PC-3 (cell line): ENCODE results near the gene HSFX4. TPM values are rescaled to one million over a fixed set of nuclear protein-coding genes. Genes with fewer than 3 reads are reported as not detected.
"Not testable (repeated sequence)": the region's sequence is repeated elsewhere in the genome, so short reads cannot be mapped to it uniquely, and the experiment has no call there.

Source experiments
- ATAC-seq: fragments of 200-7000 bp; cut with Tn5 transposase; 2 replicates; pipeline ENCODE4 v1.9.1; 2020; ENCODE audit warnings: mild to moderate bottlenecking, moderate library complexity
- Bru-seq: library from RNA; stranded (reverse); fragments of 400-500 nt; gene quantifications from one replicate; lab custom pipeline; 2021; lab: Mats Ljungman, UMichigan
- BruChase-seq, 2 experiments: library from RNA; stranded (reverse); fragments of 400-500 nt; gene quantifications; one replicate each; lab custom pipeline; 2021; lab: Mats Ljungman, UMichigan
- BruUV-seq: library from RNA; stranded (reverse); fragments of 400-500 nt; replicated peaks from 2 replicates; lab custom pipeline; 2021; lab: Mats Ljungman, UMichigan
- CTCF ChIA-PET: fragments of 300-600 bp; sonication (Branson Sonifier 250); formaldehyde crosslinking; loops from one replicate; lab custom pipeline; 2022; ENCODE audit warnings: antibody characterized with exemption; lab: Charles Lee
- POLR2A ChIA-PET: fragments of 300-600 bp; sonication (Branson Sonifier 250); formaldehyde crosslinking; loops from one replicate; lab custom pipeline; 2022; ENCODE audit warnings: antibody characterized with exemption; ENCODE audit not compliant: unreplicated experiment; lab: Charles Lee
- DNase-seq: peaks from one replicate; pipeline ENCODE4 v3.0.0-alpha.2; 2015
- H2AFZ ChIP-seq: fragments of 300-600 bp; sonication (generic); 2 replicates; pipeline ENCODE4 v1.6.0; 2016; ENCODE audit warnings: antibody characterized with exemption, low read length
- H3F3A ChIP-seq: fragments of 300-600 bp; sonication (generic); one replicate; pipeline ENCODE4 v1.6.0; 2017; ENCODE audit warnings: antibody characterized with exemption, low read length, control low read depth, mild to moderate bottlenecking; ENCODE audit not compliant: unreplicated experiment
- H3K27ac ChIP-seq: fragments of 300-600 bp; sonication (generic); 2 replicates; pipeline ENCODE4 v1.5.1; 2016; ENCODE audit warnings: mild to moderate bottlenecking, low read length
- H3K27me3 ChIP-seq: fragments of 300-600 bp; sonication (generic); 2 replicates; pipeline ENCODE4 v1.6.1; 2016; ENCODE audit warnings: low read length, mixed read lengths
- H3K36me3 ChIP-seq: fragments of 300-600 bp; sonication (generic); 2 replicates; pipeline ENCODE4 v1.6.1; 2016; ENCODE audit warnings: low read depth, mixed run types, low read length, mixed read lengths
- H3K4me1 ChIP-seq: fragments of 300-600 bp; sonication (generic); 2 replicates; pipeline ENCODE4 v1.5.1; 2016; ENCODE audit warnings: low read length; ENCODE audit not compliant: insufficient read depth
- H3K4me2 ChIP-seq: fragments of 300-600 bp; sonication (generic); 2 replicates; pipeline ENCODE4 v1.6.0; 2016; ENCODE audit warnings: low read length
- H3K4me3 ChIP-seq: fragments of 300-600 bp; sonication (generic); 2 replicates; pipeline ENCODE4 v1.5.1; 2016; ENCODE audit warnings: mild to moderate bottlenecking, low read length, mixed read lengths
- H3K79me2 ChIP-seq: fragments of 300-600 bp; sonication (generic); 2 replicates; pipeline ENCODE4 v1.6.1; 2017; ENCODE audit warnings: low read length, mixed read lengths
- H3K9ac ChIP-seq: fragments of 300-600 bp; sonication (generic); 2 replicates; pipeline ENCODE4 v1.6.0; 2016; ENCODE audit warnings: mild to moderate bottlenecking, low read length
- H3K9me2 ChIP-seq: fragments of 300-600 bp; sonication (generic); replicated peaks from 2 replicates; pipeline ENCODE4 v1.6.1; 2016; ENCODE audit warnings: mixed run types, low read length, mixed read lengths
- H3K9me3 ChIP-seq: fragments of 300-600 bp; sonication (generic); 2 replicates; pipeline ENCODE4 v1.6.1; 2016; ENCODE audit warnings: low read length, mixed read lengths
- H4K20me1 ChIP-seq: fragments of 300-600 bp; sonication (generic); 2 replicates; pipeline ENCODE4 v1.6.1; 2016; ENCODE audit warnings: low read length, mixed read lengths
- EZH2 ChIP-seq: fragments of 300-600 bp; sonication (generic); IDR thresholded peaks from one replicate; pipeline ENCODE4 v1.6.1; 2017; ENCODE audit warnings: antibody characterized with exemption, mild to moderate bottlenecking, low read length; ENCODE audit not compliant: unreplicated experiment
- EZH2phosphoT487 ChIP-seq: fragments of 300-600 bp; sonication (generic); IDR thresholded peaks from 2 replicates; pipeline ENCODE4 v1.6.1; 2018; ENCODE audit warnings: mild to moderate bottlenecking, antibody characterized with exemption, low read length, borderline replicate concordance
- intact Hi-C: fragments of 100-400 bp; cut with micrococcal nuclease; formaldehyde crosslinking; loops from 2 replicates; pipeline ENCODE4 v1.9.0; 2023
- long read RNA-seq: library from polyadenylated mRNA; unstranded; transcript quantifications from one replicate; pipeline ENCODE4 v2.0.0, GENCODE V29; 2021; ENCODE audit not compliant: unreplicated experiment
- total RNA-seq: library from RNA; depleted of rRNA; stranded (reverse); fragments of >200 nt; gene quantifications from 2 replicates; pipeline ENCODE4 v1.2.3, GENCODE V29; 2014; rRNA removed
- TF ChIP-seq, protein P1 (sequence below): fragments of 300-600 bp; sonication (generic); conservative IDR thresholded peaks from 2 replicates; pipeline ENCODE4 v1.5.1; 2017; ENCODE audit warnings: antibody characterized with exemption, low read depth, mild to moderate bottlenecking, low read length

HSFX4 gene
- total RNA-seq, result not detected in 2 replicates
- Bru-seq, nascent RNA, result not detected
- BruChase-seq, experiment 1, labeled RNA remaining after a 6-hour chase, result not detected
- not detected for BruChase-seq, experiment 2, labeled RNA remaining after a 2-hour chase
- long read RNA-seq, partial matches to known transcripts, result 0 of 1 reads
- long read RNA-seq, other reads (novel, unspliced or antisense), result 1 of 1 reads

GRCh38 chrX:149929400-149929799 lies at the start of gene HSFX4:
Gene HSFX4, plus strand, starts transcription at chrX:149929573. Its CDS starts 72 bp downstream, at chrX:149929645.
- not testable (repeated sequence) for H3K4me1 ChIP-seq

GRCh38 chrX:149881081-149881711 lies 48.2 kb upstream of the HSFX4 start, which contains the start of gene MAGEA8:
Gene MAGEA8, plus strand, starts transcription at chrX:149881183. Its CDS starts 3,090 bp downstream, at chrX:149884273.
- Histone ChIP-seq H3K4me2 (no peak within 1 kb of the TSS), H3K79me2 (no peaks in the 10 kb centered on the region), H3K27ac (no peak within 1 kb of the TSS), H3K9ac (no peak within 1 kb of the TSS), H4K20me1 (no peaks in the 10 kb centered on the region), H3K4me1 (peaks cover 24% of the 10 kb centered on the region), H3F3A (no peaks in the 10 kb centered on the region), H3K9me3 (no peaks in the 10 kb centered on the region), H3K27me3 (no peaks in the 10 kb centered on the region), H3K36me3 (no peaks in the 10 kb centered on the region), H2AFZ (no peak within 1 kb of the TSS), H3K4me3 (no peak within 1 kb of the TSS), H3K9me2 (no peaks in the 10 kb centered on the region)
- ChIA-PET POLR2A (no interaction called here), CTCF (no interaction called here)
- intact Hi-C loops, result no loop called here
- BruUV-seq, result no TSS peak
- DNase-seq, result no peak
- no peak for ATAC-seq
- no peak for TF ChIP-seq EZH2phosphoT487
- TF ChIP-seq EZH2, result no peak
- TF ChIP-seq, protein P1, sequence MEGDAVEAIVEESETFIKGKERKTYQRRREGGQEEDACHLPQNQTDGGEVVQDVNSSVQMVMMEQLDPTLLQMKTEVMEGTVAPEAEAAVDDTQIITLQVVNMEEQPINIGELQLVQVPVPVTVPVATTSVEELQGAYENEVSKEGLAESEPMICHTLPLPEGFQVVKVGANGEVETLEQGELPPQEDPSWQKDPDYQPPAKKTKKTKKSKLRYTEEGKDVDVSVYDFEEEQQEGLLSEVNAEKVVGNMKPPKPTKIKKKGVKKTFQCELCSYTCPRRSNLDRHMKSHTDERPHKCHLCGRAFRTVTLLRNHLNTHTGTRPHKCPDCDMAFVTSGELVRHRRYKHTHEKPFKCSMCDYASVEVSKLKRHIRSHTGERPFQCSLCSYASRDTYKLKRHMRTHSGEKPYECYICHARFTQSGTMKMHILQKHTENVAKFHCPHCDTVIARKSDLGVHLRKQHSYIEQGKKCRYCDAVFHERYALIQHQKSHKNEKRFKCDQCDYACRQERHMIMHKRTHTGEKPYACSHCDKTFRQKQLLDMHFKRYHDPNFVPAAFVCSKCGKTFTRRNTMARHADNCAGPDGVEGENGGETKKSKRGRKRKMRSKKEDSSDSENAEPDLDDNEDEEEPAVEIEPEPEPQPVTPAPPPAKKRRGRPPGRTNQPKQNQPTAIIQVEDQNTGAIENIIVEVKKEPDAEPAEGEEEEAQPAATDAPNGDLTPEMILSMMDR, result peak; percentile 32; the same call in 1 of the 2 replicates

More at GRCh38 chrX:149929400-149929799, at the start of gene HSFX4:
- intact Hi-C loops, H3K9me3 ChIP-seq, H4K20me1 ChIP-seq, H3K4me2 ChIP-seq, BruUV-seq, H3K79me2 ChIP-seq, H3K27me3 ChIP-seq, H2AFZ ChIP-seq, H3K9ac ChIP-seq, H3K9me2 ChIP-seq, CTCF ChIA-PET, ATAC-seq, H3K36me3 ChIP-seq, H3F3A ChIP-seq, DNase-seq, H3K4me3 ChIP-seq, POLR2A ChIA-PET, H3K27ac ChIP-seq: not testable (repeated sequence)

DNA sequence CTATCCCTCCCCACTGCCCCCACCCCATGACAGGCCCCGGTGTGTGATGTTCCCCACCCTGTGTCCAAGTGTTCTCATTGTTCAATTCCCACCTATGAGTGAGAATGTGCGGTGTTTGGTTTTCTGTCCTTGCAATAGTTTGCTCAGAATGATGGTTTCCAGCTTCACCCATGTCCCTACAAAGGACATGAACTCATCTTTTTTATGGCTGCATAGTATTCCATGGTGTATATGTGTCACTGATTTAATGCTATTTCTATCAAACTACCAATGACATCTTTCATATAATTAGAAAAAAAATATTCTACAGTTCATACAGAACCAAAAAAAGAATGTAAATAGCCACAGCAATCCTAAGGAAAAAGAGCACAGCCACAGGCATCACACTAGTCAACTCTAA lies 38.5 kb upstream of the HSFX4 start:
- H2AFZ ChIP-seq, H3K79me2 ChIP-seq, CTCF ChIA-PET, intact Hi-C loops, BruUV-seq, H3K4me2 ChIP-seq, H3K27me3 ChIP-seq, ATAC-seq, H3K36me3 ChIP-seq, POLR2A ChIA-PET, DNase-seq, H3K9me2 ChIP-seq, H3K27ac ChIP-seq, H4K20me1 ChIP-seq, H3K9ac ChIP-seq, H3F3A ChIP-seq, H3K4me3 ChIP-seq, H3K4me1 ChIP-seq, H3K9me3 ChIP-seq: not testable (repeated sequence)
